Measurements from ENCODE around the gene NFYC.

- TF ChIP-seq POLR2A (IDR thresholded peaks at IDR 0.05; ENCODE audit: low read depth) (no peak), POLR2AphosphoS5 (IDR thresholded peaks at IDR 0.05) (peak; percentile 48 to 67)
- TF ChIP-seq, protein P1, sequence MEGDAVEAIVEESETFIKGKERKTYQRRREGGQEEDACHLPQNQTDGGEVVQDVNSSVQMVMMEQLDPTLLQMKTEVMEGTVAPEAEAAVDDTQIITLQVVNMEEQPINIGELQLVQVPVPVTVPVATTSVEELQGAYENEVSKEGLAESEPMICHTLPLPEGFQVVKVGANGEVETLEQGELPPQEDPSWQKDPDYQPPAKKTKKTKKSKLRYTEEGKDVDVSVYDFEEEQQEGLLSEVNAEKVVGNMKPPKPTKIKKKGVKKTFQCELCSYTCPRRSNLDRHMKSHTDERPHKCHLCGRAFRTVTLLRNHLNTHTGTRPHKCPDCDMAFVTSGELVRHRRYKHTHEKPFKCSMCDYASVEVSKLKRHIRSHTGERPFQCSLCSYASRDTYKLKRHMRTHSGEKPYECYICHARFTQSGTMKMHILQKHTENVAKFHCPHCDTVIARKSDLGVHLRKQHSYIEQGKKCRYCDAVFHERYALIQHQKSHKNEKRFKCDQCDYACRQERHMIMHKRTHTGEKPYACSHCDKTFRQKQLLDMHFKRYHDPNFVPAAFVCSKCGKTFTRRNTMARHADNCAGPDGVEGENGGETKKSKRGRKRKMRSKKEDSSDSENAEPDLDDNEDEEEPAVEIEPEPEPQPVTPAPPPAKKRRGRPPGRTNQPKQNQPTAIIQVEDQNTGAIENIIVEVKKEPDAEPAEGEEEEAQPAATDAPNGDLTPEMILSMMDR (IDR thresholded peaks at IDR 0.05), result no peak
Measured at GRCh38 chr1:40783001-40783905, 91.7 kb downstream of the NFYC start, which contains the start of gene KCNQ4.
